ENCODE measurements around the gene UGT2B7. TPM values are rescaled to one million over a fixed set of nuclear protein-coding genes. Genes with fewer than 3 reads are reported as not detected.
"Not testable (repeated sequence)": the region's sequence is repeated elsewhere in the genome, so short reads cannot be mapped to it uniquely, and the experiment has no call there.

The UGT2B7 gene
- 1.7 and 3.0 TPM in 2 replicates for total RNA-seq (2022)
- Bru-seq, nascent RNA, result percentile 38 among the genes with signal in this experiment
- percentile 29 among the genes with signal in this experiment for BruChase-seq, experiment 1, labeled RNA remaining after a 2-hour chase
- percentile 40 among the genes with signal in this experiment for BruChase-seq, experiment 2, labeled RNA remaining after a 6-hour chase
- long read RNA-seq, partial matches to known transcripts, result 1 of 15 reads
- long read RNA-seq, other reads (novel, unspliced or antisense), result 10 of 15 reads

DNA sequence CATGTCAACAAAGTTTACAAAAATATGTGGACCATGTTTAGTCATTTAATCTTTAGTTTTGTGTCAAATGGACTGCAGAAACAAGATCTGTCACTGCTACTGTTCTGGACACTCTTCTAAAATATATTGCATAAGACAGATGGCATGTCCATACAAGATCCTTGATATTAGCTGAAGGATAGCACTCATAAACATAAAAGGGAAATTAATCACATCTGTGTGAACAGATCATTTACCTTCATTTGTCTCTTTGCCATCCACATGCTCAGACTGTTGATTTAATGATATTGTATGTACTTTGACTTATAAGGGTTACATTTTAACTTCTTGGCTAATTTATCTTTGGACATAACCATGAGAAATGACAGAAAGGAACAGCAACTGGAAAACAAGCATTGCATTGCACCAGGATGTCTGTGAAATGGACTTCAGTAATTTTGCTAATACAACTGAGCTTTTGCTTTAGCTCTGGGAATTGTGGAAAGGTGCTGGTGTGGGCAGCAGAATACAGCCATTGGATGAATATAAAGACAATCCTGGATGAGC lies at the start of gene UGT2B7:
Gene UGT2B7 (plus strand): TSS at position 364 of the 546 bp plus-strand sequence. CDS start 47 bp downstream, at position 411.
- no peaks in the 10 kb centered on the region for H3K27me3 ChIP-seq (replicated peaks; ENCODE audit: control insufficient read depth, insufficient read depth, low read length)
- TF ChIP-seq, protein P1, sequence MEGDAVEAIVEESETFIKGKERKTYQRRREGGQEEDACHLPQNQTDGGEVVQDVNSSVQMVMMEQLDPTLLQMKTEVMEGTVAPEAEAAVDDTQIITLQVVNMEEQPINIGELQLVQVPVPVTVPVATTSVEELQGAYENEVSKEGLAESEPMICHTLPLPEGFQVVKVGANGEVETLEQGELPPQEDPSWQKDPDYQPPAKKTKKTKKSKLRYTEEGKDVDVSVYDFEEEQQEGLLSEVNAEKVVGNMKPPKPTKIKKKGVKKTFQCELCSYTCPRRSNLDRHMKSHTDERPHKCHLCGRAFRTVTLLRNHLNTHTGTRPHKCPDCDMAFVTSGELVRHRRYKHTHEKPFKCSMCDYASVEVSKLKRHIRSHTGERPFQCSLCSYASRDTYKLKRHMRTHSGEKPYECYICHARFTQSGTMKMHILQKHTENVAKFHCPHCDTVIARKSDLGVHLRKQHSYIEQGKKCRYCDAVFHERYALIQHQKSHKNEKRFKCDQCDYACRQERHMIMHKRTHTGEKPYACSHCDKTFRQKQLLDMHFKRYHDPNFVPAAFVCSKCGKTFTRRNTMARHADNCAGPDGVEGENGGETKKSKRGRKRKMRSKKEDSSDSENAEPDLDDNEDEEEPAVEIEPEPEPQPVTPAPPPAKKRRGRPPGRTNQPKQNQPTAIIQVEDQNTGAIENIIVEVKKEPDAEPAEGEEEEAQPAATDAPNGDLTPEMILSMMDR (IDR thresholded peaks at IDR 0.05; ENCODE audit: insufficient read depth in 1 of 2, low read depth in 1 of 2, low read length in 1 of 2, severe bottlenecking in 1 of 2, unreplicated experiment in 1 of 2), result no peak
- Mint-ChIP-seq H3K27ac (ENCODE audit: unreplicated experiment) (peak within 1 kb of the TSS; percentile 81), H3K4me1 (ENCODE audit: low read depth, unreplicated experiment) (peaks cover 28% of the 10 kb centered on the region), H3K9me3 (ENCODE audit: unreplicated experiment) (peaks cover 16% of the 10 kb centered on the region), H3K27me3 (ENCODE audit: insufficient read depth, unreplicated experiment) (no peaks in the 10 kb centered on the region), H3K4me3 (ENCODE audit: unreplicated experiment) (no peak within 1 kb of the TSS), H3K36me3 (ENCODE audit: insufficient read depth, unreplicated experiment) (no peaks in the 10 kb centered on the region)
- POLR2A ChIA-PET, result no interaction called here
- no TSS peak for BruUV-seq (replicated peaks)
- intact Hi-C loops (cut with micrococcal nuclease; ENCODE audit: unreplicated experiment), result loop anchor here (1.0 to 10.0 kb wide), 5 partner anchors 61 to 363 kb away; no protein-coding TSS in a partner anchor
- H3K4me3 ChIP-seq (ENCODE audit: low read depth, low read length), result no peak within 1 kb of the TSS
- peak in 1 of 2 experiments; percentile 37 for DNase-seq
- peaks cover 31% of the 10 kb centered on the region for H3K4me1 ChIP-seq
- peaks cover 8% of the 10 kb centered on the region; the same call in 1 of the 2 replicates for H3K9me3 ChIP-seq
- CTCF ChIA-PET, result no interaction called here
- H3K36me3 ChIP-seq (ENCODE audit: control insufficient read depth, insufficient read depth, low read length), result no peaks in the 10 kb centered on the region

DNA sequence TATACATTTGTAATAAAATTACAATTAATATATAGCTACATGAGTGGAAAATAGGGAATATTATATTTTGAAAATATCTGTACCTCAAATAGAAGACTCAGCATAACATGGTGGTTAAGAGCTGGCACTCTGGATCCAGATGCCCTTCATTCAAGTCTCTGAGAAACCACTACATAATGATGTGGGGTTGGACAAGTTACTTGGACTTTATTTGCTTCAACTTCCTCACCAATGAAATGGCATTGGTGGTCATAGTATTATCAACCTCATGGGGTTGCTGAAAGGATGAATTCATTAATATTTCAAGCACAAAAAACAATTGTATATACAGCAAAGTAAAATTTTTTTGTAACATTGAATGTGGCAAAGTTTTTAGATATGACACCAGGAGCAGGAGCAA lies 46.4 kb upstream of the UGT2B7 start:
- DNase-seq, result no peak
- H3K9me3 Mint-ChIP-seq (ENCODE audit: unreplicated experiment), result peaks cover 30% of the 10 kb centered on the region
- no peaks in the 10 kb centered on the region for H3K4me1 Mint-ChIP-seq (ENCODE audit: low read depth, unreplicated experiment)
- Histone ChIP-seq H3K9me3 (no peaks in the 10 kb centered on the region), H3K27me3 (replicated peaks; ENCODE audit: control insufficient read depth, insufficient read depth, low read length) (no peaks in the 10 kb centered on the region), H3K36me3 (ENCODE audit: control insufficient read depth, insufficient read depth, low read length) (no peaks in the 10 kb centered on the region), H3K4me3 (ENCODE audit: low read depth, low read length) (no peak overlapping the region), H3K4me1 (no peaks in the 10 kb centered on the region)
- ChIA-PET POLR2A (no interaction called here), CTCF (no interaction called here)
- no peaks in the 10 kb centered on the region for H3K36me3 Mint-ChIP-seq (ENCODE audit: insufficient read depth, unreplicated experiment)
- H3K27me3 Mint-ChIP-seq (ENCODE audit: insufficient read depth, unreplicated experiment), result no peaks in the 10 kb centered on the region
- no peak overlapping the region for H3K4me3 Mint-ChIP-seq (ENCODE audit: unreplicated experiment)
- no TSS peak for BruUV-seq (replicated peaks)
- H3K27ac Mint-ChIP-seq (ENCODE audit: unreplicated experiment), result no peak overlapping the region
- intact Hi-C loops (cut with micrococcal nuclease; ENCODE audit: unreplicated experiment), result no loop called here
- TF ChIP-seq, protein P1 (IDR thresholded peaks at IDR 0.05; ENCODE audit: insufficient read depth in 1 of 2, low read depth in 1 of 2, low read length in 1 of 2, severe bottlenecking in 1 of 2, unreplicated experiment in 1 of 2), result no peak

DNA sequence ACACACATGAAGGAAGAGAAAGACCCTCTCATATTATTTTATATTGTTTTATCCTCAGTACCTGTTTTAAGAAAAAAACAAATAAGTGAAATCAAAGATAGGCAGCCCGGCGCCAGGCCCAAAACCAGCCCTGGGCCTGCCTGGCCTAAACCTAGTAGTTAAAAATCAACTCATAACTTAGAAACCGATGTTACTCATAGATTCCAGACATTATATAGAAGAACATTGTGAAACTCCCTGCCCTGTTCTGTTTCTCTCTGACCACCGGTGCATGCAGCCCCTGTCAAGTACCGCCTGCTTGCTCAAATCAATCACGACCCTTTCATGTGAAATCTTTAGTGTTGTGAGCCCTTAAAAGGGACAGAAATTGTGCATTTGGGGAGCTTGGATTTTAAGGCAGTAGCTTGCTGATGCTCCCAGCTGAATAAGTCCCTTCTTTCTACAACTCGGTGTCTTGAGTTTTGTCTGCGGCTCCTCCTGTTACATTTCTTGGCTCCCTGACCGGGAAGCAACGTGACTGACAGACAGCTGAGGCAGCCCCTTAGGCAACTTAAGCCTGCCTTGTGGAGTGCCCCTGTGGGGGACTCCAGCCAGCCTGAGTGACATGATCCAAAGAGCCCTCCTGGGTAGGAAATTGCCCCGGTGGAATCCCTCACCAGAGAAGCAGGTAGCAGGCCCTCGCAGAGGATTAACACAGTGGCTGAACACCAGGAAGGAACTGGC lies 45.3 kb upstream of the UGT2B7 start:
- not testable (repeated sequence) for H3K36me3 Mint-ChIP-seq (ENCODE audit: insufficient read depth, unreplicated experiment); H3K4me3 Mint-ChIP-seq (ENCODE audit: unreplicated experiment)

More for the DNA sequence above, 45.3 kb upstream of the UGT2B7 start:
- DNase-seq; H3K4me1 ChIP-seq; H3K27me3 ChIP-seq (replicated peaks; ENCODE audit: control insufficient read depth, insufficient read depth, low read length); POLR2A ChIA-PET; intact Hi-C loops (cut with micrococcal nuclease; ENCODE audit: unreplicated experiment); CTCF ChIA-PET; BruUV-seq (replicated peaks); H3K4me3 ChIP-seq (ENCODE audit: low read depth, low read length); H3K27me3 Mint-ChIP-seq (ENCODE audit: insufficient read depth, unreplicated experiment); H3K36me3 ChIP-seq (ENCODE audit: control insufficient read depth, insufficient read depth, low read length); H3K9me3 ChIP-seq; H3K4me1 Mint-ChIP-seq (ENCODE audit: low read depth, unreplicated experiment); H3K27ac Mint-ChIP-seq (ENCODE audit: unreplicated experiment): not testable (repeated sequence)
- peaks cover 21% of the 10 kb centered on the region for H3K9me3 Mint-ChIP-seq (ENCODE audit: unreplicated experiment)
